Osteoblast (primary cell): ENCODE results near the gene HSPA1L. TPM values are rescaled to one million over a fixed set of nuclear protein-coding genes. Genes with fewer than 3 reads are reported as not detected.
A peak's percentile ranks its signal among the peaks of the same experiment; 100 is the strongest.
"Not testable (repeated sequence)": the region's sequence is repeated elsewhere in the genome, so short reads cannot be mapped to it uniquely, and the experiment has no call there.

ENCODE experiments used
- DNase-seq: peaks from one replicate; pipeline ENCODE4 v3.0.0; 2011; ENCODE audit warnings: low spot score, mixed read lengths; ENCODE audit not compliant: insufficient read length; ENCODE audit errors: missing footprints
- H2AFZ ChIP-seq: 2 replicates; pipeline ENCODE4 v1.6.0; 2011; ENCODE audit warnings: mild to moderate bottlenecking, low read length
- H3K27ac ChIP-seq: 2 replicates; pipeline ENCODE4 v1.5.1; 2011; ENCODE audit warnings: mild to moderate bottlenecking, low read depth, low read length, moderate library complexity
- H3K27me3 ChIP-seq: 2 replicates; pipeline ENCODE4 v1.6.0; 2012; ENCODE audit warnings: mild to moderate bottlenecking, control low read depth, inconsistent platforms, low read length, moderate library complexity; ENCODE audit not compliant: insufficient read depth
- H3K36me3 ChIP-seq: 2 replicates; pipeline ENCODE4 v1.5.1; 2011; ENCODE audit warnings: mild to moderate bottlenecking, low read length, control low read depth, moderate library complexity; ENCODE audit not compliant: insufficient read depth
- H3K4me1 ChIP-seq: 2 replicates; pipeline ENCODE4 v1.5.1; 2011; ENCODE audit warnings: mild to moderate bottlenecking, low read length, control low read depth, moderate library complexity; ENCODE audit not compliant: insufficient read depth
- H3K4me2 ChIP-seq: 2 replicates; pipeline ENCODE4 v1.6.0; 2011; ENCODE audit warnings: mild to moderate bottlenecking, low read length; ENCODE audit not compliant: insufficient read depth
- H3K4me3 ChIP-seq: fragments of 200-600 bp; sonication (generic); 3 replicates; pipeline ENCODE4 v1.5.1; 2012; ENCODE audit warnings: mild to moderate bottlenecking, low read length, inconsistent platforms; ENCODE audit not compliant: insufficient read depth
- H3K79me2 ChIP-seq: 2 replicates; pipeline ENCODE4 v1.6.0; 2012; ENCODE audit warnings: mild to moderate bottlenecking, low read length, control low read depth, inconsistent platforms; ENCODE audit not compliant: insufficient read depth
- H3K9me3 ChIP-seq: 2 replicates; pipeline ENCODE4 v1.5.1; 2011; ENCODE audit warnings: low read depth, low read length, control low read depth
- H4K20me1 ChIP-seq: 2 replicates; pipeline ENCODE4 v1.6.0; 2012; ENCODE audit warnings: mild to moderate bottlenecking, low read length, control low read depth; ENCODE audit not compliant: insufficient read depth
- CTCF ChIP-seq: IDR thresholded peaks from 2 replicates; pipeline ENCODE4 v1.5.1; 2011; ENCODE audit warnings: mild to moderate bottlenecking, low read depth, low read length, moderate library complexity; ENCODE audit errors: extremely low read depth
- total RNA-seq: library from RNA; depleted of rRNA; stranded (reverse); fragments of >200 nt; gene quantifications from 2 replicates; pipeline ENCODE4 v1.2.3, GENCODE V29; 2012

Gene HSPA1L
- total RNA-seq, 1 donor, result 0.72 TPM

DNA sequence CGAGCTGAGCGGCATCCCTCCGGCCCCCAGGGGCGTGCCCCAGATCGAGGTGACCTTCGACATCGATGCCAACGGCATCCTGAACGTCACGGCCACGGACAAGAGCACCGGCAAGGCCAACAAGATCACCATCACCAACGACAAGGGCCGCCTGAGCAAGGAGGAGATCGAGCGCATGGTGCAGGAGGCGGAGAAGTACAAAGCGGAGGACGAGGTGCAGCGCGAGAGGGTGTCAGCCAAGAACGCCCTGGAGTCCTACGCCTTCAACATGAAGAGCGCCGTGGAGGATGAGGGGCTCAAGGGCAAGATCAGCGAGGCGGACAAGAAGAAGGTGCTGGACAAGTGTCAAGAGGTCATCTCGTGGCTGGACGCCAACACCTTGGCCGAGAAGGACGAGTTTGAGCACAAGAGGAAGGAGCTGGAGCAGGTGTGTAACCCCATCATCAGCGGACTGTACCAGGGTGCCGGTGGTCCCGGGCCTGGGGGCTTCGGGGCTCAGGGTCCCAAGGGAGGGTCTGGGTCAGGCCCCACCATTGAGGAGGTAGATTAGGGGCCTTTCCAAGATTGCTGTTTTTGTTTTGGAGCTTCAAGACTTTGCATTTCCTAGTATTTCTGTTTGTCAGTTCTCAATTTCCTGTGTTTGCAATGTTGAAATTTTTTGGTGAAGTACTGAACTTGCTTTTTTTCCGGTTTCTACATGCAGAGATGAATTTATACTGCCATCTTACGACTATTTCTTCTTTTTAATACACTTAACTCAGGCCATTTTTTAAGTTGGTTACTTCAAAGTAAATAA is 2.2 kb upstream of the HSPA1L start:
- peak; percentile 16 for TF ChIP-seq CTCF
- not testable (repeated sequence) for H3K27ac ChIP-seq
- DNase-seq, result peak; percentile 55

GRCh38 chr6:31814677-31815024 is 432 bp downstream of the HSPA1L start:
- TF ChIP-seq CTCF, result no peak
- H3K36me3 ChIP-seq, result no peaks in the 10 kb centered on the region
- peak overlapping the region; percentile 84 for H3K4me2 ChIP-seq
- no peaks in the 10 kb centered on the region for H3K27me3 ChIP-seq
- peaks cover 25% of the 10 kb centered on the region for H3K4me1 ChIP-seq
- H3K4me3 ChIP-seq, result peak overlapping the region; percentile 75
- H3K27ac ChIP-seq, result peak overlapping the region; percentile 76
- no peaks in the 10 kb centered on the region for H3K9me3 ChIP-seq
- DNase-seq, result peak; percentile 97
- H4K20me1 ChIP-seq, result no peaks in the 10 kb centered on the region
- H3K79me2 ChIP-seq, result peaks cover 4% of the 10 kb centered on the region
- H2AFZ ChIP-seq, result peak overlapping the region; percentile 81

More for the DNA sequence above, 2.2 kb upstream of the HSPA1L start:
- Histone ChIP-seq H3K4me2 (peak overlapping the region; percentile 85), H3K4me3 (peak overlapping the region; percentile 67), H3K4me1 (peaks cover 27% of the 10 kb centered on the region)
- H3K79me2 ChIP-seq, H3K36me3 ChIP-seq, H3K9me3 ChIP-seq, H4K20me1 ChIP-seq, H2AFZ ChIP-seq, H3K27me3 ChIP-seq: not testable (repeated sequence)

GRCh38 chr6:31813465-31813849 is 1.6 kb downstream of the HSPA1L start:
- Histone ChIP-seq H3K27me3 (no peaks in the 10 kb centered on the region), H2AFZ (peak overlapping the region; percentile 71), H3K9me3 (no peaks in the 10 kb centered on the region), H3K4me2 (peak overlapping the region; percentile 84), H3K36me3 (no peaks in the 10 kb centered on the region), H3K27ac (peak overlapping the region; percentile 56), H3K4me3 (peak overlapping the region; percentile 30), H4K20me1 (no peaks in the 10 kb centered on the region), H3K4me1 (peaks cover 18% of the 10 kb centered on the region), H3K79me2 (peaks cover 4% of the 10 kb centered on the region)
- DNase-seq, result no peak
- TF ChIP-seq CTCF, result no peak

DNA sequence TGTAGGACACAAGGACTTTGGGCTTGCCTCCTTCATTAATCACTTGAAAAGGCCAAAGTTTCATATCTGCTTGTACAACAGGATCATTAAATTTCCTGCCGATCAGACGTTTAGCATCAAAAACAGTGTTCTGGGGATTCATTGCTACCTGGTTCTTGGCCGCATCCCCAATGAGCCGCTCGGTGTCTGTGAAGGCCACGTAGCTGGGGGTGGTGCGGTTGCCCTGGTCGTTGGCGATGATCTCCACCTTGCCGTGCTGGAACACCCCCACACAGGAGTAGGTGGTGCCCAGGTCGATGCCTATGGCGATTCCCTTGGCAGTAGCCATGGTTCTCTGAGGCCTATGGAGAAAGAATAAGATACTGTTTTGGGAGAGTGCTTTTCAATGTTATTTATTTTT is 3.4 kb downstream of the HSPA1L start:
- Histone ChIP-seq H3K4me1 (peaks cover 13% of the 10 kb centered on the region), H2AFZ (no peak overlapping the region), H3K27me3 (no peaks in the 10 kb centered on the region), H3K4me2 (no peak overlapping the region), H4K20me1 (no peaks in the 10 kb centered on the region), H3K4me3 (no peak overlapping the region), H3K79me2 (no peaks in the 10 kb centered on the region), H3K27ac (no peak overlapping the region), H3K36me3 (no peaks in the 10 kb centered on the region), H3K9me3 (no peaks in the 10 kb centered on the region)
- DNase-seq, result no peak
- TF ChIP-seq CTCF, result no peak

- H3K4me1 ChIP-seq, result peaks cover 15% of the 10 kb centered on the region
- H3K79me2 ChIP-seq, result peaks cover 15% of the 10 kb centered on the region
- H3K36me3 ChIP-seq, H3K4me3 ChIP-seq, H2AFZ ChIP-seq, H4K20me1 ChIP-seq, H3K27ac ChIP-seq, H3K9me3 ChIP-seq, H3K4me2 ChIP-seq, DNase-seq, H3K27me3 ChIP-seq: not testable (repeated sequence)
Measured at GRCh38 chr6:31808599-31808998, 6.5 kb downstream of the HSPA1L start.
